DOHH2 (cell line): ENCODE measurements around the gene IFNAR1.

Experiments used
- EZH2phosphoT487 ChIP-seq: fragments of 200-600 bp; sonication (generic); IDR thresholded peaks from 2 replicates; pipeline ENCODE4 v1.6.1; 2017; ENCODE audit warnings: borderline replicate concordance, mild to moderate bottlenecking, antibody characterized with exemption, low read length, moderate library complexity, mixed read lengths
- TF ChIP-seq, protein P1 (sequence below): fragments of 200-600 bp; sonication (generic); IDR thresholded peaks from one replicate; pipeline ENCODE4 v1.5.1; 2014; ENCODE audit warnings: antibody characterized with exemption, mild to moderate bottlenecking, low read depth, low read length; ENCODE audit not compliant: poor library complexity, severe bottlenecking

DNA sequence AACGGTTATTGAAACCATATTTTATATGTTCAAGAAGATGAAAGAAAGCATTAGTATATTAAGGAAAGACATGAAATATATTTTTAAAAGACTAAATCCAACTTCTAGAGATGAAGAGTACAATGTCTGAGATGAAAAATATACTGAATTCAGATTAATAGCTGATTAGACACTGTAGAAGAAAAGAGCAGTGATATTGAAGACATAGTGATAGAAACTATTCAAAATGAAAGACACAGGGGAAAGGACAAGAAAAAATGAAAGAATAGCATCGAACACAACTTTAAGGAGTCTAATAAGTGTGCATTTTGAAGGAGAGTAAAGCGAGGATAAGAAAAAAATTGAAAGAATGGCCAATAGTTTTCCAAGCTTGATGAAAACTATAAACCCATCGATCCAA is 11.2 kb upstream of the IFNAR1 start:
- TF ChIP-seq, protein P1, sequence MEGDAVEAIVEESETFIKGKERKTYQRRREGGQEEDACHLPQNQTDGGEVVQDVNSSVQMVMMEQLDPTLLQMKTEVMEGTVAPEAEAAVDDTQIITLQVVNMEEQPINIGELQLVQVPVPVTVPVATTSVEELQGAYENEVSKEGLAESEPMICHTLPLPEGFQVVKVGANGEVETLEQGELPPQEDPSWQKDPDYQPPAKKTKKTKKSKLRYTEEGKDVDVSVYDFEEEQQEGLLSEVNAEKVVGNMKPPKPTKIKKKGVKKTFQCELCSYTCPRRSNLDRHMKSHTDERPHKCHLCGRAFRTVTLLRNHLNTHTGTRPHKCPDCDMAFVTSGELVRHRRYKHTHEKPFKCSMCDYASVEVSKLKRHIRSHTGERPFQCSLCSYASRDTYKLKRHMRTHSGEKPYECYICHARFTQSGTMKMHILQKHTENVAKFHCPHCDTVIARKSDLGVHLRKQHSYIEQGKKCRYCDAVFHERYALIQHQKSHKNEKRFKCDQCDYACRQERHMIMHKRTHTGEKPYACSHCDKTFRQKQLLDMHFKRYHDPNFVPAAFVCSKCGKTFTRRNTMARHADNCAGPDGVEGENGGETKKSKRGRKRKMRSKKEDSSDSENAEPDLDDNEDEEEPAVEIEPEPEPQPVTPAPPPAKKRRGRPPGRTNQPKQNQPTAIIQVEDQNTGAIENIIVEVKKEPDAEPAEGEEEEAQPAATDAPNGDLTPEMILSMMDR, result no peak
- TF ChIP-seq EZH2phosphoT487, result no peak
